Caki2 (cell line): ENCODE measurements around the gene INTS4. TPM values are rescaled to one million over a fixed set of nuclear protein-coding genes. Genes with fewer than 3 reads are reported as not detected.
"Not testable (repeated sequence)": the region's sequence is repeated elsewhere in the genome, so short reads cannot be mapped to it uniquely, and the experiment has no call there.

ENCODE experiments used
- DNase-seq: peaks from one replicate; pipeline ENCODE4 v3.0.0-alpha.2; 2015; ENCODE audit warnings: low read depth
- in situ Hi-C: cut with HindIII; loops from 2 replicates; pipeline ENCODE4 v1.10.0; 2016; ENCODE audit warnings: low sequenced_read_pairs, low pct_unique_long_range_greater_than_20kb, mixed read lengths
- total RNA-seq: library from RNA; depleted of rRNA; stranded (reverse); fragments of >200 nt; shearing (Covaris generic); gene quantifications from 2 replicates; pipeline ENCODE4 v1.2.3, GENCODE V29; 2014; ENCODE audit warnings: low replicate concordance; rRNA removed

The INTS4 gene, protein sequence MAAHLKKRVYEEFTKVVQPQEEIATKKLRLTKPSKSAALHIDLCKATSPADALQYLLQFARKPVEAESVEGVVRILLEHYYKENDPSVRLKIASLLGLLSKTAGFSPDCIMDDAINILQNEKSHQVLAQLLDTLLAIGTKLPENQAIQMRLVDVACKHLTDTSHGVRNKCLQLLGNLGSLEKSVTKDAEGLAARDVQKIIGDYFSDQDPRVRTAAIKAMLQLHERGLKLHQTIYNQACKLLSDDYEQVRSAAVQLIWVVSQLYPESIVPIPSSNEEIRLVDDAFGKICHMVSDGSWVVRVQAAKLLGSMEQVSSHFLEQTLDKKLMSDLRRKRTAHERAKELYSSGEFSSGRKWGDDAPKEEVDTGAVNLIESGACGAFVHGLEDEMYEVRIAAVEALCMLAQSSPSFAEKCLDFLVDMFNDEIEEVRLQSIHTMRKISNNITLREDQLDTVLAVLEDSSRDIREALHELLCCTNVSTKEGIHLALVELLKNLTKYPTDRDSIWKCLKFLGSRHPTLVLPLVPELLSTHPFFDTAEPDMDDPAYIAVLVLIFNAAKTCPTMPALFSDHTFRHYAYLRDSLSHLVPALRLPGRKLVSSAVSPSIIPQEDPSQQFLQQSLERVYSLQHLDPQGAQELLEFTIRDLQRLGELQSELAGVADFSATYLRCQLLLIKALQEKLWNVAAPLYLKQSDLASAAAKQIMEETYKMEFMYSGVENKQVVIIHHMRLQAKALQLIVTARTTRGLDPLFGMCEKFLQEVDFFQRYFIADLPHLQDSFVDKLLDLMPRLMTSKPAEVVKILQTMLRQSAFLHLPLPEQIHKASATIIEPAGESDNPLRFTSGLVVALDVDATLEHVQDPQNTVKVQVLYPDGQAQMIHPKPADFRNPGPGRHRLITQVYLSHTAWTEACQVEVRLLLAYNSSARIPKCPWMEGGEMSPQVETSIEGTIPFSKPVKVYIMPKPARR
- 10.7 and 21.6 TPM in 2 replicates for total RNA-seq

DNA sequence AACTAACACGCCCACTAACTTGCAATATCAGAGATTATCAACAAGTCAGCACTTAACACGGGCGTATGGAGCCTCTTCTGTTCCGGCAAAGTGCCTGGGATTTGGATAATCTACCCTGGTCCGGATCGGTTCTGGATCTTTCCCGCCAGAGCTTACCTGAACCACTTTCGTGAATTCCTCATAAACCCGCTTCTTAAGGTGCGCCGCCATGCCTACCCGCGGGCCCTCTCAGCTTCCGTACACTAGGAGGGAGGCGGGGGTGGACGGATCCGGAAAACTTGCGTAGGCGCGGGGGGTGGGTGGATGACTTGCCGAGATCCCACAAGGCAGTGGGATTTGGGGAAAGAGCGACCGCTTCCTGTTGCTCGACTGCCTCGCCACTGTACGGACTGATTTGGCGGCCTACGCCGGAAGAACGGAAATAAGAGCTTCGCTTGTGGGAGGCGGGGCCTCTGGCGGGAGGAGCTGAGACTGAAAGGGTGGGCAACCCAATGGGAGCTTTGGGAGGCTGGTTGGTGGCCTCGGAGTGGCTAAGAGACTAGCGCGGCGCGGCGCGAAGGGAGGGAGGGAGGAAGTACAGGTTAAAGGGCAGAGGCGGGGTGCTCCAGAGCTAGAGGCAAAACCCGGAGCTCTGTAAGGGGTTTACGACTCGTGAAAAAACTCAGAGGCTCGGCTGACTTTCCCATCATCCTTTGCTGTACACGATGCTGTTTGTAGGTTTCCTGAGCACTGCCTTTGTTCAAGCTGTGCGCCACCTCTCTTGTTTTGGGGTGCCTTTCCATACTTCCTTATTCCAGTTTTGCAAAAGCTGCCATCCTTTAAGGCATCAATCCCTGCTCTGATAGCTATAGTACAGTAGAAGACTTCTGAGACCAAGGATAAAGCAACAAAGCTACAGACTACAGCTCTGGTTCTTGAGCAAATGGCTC is at the start of gene INTS4:
INTS4 (minus strand) TSS at position 235 of the 929 bp plus-strand sequence; CDS start at position 210, 25 bp downstream.
- peak; percentile 99 for DNase-seq
- in situ Hi-C loops, result no loop called here

DNA sequence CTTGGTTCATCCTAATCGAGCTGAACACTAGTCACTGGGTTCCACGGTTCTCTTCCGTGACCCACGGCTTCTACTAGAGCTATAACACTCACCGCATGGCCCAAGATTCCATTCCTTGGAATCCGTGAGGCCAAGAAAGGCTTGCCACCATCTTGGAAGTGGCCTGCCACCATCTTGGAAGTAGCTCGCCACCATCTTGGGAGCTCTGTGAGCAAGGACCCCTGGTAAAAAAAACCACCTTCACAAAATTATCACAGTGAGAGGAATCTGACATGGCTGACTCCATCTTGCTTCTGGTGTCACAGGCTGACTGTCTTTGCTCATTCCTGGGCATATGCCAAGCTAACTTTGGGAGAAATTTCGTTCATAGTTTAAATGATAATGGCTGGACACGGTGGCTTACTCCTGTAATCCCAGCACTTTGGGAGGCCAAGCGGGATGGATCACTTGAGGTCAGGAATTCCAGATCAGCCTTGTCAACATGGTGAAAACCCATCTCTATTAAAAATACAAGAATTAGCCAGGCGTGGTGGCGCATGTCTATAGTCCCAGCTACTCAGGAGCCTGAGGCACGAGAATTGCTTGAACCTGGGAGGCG is 47.5 kb upstream of the INTS4 start:
- peak; percentile 32 for DNase-seq
- in situ Hi-C loops, result no loop called here

DNA sequence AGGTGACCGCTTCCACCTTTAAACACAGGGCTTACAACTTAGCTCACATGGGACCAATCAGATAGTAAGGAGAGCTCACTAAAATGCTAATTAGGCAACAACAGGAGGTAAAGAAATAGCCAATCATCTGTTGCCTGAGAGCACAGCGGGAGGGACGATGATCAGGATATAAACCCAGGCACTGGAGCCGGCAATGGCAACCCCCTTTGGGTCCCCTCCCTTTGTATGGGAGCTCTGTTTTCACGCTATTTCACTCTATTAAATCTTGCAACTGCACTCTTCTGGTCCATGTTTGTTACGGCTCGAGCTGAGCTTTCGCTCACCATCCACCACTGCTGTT is 46.9 kb upstream of the INTS4 start:
- in situ Hi-C loops, DNase-seq: not testable (repeated sequence)

DNA sequence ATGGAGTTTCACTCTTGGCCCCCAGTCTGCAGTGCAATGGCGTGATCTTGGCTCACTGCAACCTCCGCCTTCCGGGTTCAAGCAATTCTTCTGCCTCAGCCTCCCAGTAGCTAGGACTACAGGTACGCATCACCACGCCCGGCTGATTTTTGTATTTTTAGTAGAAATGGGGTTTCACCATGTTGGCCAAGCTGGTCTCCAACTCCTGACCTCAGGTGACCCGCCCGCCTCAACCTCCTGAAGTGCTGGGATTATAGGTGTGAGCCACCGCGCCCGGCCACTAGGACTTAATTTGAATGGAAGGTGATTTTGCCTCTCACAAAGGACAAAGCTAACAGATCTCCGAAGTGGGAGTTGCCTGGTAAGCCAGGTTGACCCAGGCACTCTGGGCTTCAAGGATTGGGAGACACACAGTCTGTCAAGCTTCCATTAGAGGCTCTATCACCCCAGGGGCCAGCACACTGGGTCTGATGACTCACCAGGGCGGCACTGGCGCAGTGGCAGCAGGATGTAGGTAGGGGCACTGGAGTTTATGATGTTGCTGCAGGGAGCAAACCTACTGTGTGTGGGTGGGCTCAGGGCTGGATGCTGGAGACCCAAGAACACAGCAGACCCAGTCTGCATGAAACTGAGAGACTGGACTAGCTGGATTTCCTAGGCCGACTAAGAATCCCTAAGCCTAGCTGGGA is 46.4 kb upstream of the INTS4 start:
- in situ Hi-C loops, result no loop called here
- peak; percentile 26 for DNase-seq

DNA sequence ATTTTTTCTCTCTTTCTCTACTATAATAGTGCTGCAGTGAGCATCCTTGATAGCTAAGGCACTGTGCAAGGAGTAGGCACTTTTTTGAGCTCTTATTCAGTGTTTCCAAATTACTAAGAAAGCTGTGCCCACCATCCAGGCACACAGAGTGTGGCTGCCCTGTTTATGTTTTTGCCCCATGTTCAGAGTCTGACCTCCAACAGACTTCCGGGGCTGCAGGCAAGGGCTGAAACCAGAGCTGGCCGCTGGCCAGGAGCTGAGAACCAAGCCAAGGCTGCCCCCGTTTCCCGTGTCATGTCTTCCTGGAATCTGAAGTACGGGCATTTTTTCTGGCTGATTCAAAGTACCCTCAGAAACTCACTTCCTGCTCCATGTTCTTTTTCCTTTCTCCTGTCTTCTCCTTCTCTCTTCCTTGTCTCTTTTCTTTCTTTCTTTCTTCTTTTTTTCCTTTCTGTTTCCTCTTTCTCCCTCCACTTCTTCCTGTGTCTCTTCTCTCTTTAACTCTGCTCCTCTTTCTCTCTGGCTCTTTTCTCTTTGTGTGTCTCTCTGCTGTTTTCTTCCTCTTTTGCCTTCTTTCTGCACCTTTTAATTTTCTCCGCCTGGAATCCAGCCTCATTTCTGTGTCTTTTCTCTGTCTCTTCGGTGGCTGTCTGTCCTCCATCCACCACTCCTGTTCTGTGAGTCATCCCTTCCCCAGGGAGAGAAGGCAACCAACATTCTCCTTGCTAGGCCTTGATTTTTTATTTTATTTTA is 45.6 kb upstream of the INTS4 start:
- in situ Hi-C loops, result no loop called here
- DNase-seq, result peak; percentile 41

DNA sequence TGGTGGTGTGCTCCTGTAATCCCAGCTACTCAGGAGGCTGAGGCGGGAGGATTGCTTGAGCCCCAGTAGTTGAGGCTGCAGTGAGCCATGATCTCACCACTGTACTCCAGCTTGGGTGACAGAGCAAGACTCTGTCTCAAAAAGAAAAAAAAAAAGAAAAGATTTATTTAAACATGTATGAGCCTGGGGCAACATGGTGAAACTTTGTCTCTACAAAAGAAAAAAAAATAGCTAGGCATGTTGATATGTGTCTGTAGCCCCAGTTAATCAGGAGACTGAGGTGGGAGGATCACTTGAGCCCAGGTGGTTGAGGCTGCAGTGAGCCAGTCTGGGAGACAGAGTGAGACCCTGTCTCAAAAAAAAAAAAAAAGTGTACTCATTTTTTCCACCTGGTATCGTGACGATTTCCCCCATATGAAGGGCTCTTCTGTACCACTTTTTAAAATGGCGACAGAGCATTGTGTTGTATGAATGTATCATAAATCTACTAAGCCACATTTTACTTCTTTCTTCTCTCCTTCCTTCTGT is 45.0 kb upstream of the INTS4 start:
- in situ Hi-C loops, result no loop called here
- no peak for DNase-seq

DNA sequence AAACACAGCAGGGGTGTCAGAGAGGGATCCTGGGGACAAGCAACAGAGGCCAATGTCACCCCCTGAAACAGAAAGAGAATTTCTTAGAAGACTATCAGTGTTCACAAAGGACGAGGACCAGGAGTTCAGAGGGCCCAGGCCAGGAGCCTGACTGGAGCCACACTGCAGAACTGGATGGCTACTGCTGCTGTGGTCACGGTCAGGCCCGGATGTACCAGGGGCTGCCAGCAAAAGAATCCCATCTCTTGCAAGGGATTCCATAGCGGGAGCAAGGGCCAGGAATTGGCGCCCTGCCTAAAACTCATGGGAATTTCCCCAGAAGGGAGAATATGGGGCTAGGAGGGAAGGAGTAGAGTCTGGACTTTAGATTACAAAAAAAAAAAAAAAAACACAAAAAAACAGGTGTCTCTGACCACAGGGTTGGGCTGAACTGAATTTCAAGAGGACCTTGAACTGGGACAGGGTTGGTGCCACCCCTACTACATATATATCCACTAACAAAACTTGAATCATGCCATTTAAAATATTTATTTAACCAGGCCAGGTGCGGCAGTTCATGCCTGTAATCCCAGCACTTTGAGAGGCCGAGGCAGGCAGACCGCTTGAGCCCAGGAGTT is 44.3 kb upstream of the INTS4 start:
- in situ Hi-C loops, result no loop called here
- DNase-seq, result no peak

DNA sequence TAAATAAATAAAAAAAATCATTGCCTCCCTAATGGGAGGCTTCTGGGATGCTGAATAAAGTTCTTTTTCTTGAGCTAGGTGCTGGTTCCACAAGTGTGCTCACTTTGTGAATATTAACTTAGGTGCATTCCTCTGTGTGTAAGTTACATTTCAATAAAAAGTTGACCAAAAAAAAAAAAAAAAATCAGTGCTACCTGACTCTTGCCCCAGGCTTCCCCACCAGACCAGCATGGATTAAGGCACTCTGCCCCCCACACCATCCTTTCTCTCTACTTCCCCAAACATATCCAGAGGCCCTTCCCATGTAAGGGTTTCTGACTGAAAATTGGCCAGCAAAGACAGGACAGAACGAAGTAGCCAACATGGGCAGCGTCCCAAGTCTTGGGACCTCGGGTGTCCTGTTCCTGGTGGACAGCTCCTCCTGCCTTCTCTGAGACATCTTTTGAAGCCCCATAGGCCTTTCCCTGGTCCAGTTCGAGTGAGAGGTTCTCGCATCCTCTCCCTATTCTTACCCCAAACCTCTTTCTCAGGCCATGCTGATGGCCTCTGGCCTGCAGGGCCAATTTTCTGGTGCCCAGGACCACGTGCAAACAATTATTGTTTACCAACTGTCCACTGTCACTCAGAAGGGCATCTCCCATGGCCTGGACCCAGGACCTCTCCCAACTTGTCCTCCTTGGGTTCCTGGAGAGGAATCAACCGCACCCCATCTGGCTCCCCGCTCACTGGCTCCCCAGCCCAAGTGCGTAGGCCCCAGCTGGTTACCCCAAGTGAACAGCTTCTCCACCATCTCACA is 43.6 kb upstream of the INTS4 start:
- in situ Hi-C loops, result no loop called here
- no peak for DNase-seq

DNA sequence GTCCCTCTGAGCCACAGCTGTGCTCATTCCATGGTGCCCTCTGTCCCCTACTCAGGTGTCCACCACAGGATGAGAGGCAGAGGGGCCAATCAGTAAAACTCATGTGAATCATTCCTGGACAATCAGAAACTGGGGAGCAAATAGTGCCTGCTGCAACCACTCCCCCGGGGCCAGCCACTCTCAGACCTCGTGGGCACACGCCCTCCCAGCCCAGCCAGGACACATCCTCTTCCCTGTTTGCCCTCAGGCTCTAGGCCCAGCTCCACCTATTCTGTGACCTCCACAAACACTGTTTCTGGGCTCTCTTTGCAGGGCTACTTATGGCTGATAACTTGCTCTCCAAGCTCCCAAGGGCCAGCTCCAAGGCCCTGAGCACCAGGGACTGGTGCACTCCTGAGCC is 42.6 kb upstream of the INTS4 start:
- in situ Hi-C loops, result no loop called here
- no peak for DNase-seq

DNA sequence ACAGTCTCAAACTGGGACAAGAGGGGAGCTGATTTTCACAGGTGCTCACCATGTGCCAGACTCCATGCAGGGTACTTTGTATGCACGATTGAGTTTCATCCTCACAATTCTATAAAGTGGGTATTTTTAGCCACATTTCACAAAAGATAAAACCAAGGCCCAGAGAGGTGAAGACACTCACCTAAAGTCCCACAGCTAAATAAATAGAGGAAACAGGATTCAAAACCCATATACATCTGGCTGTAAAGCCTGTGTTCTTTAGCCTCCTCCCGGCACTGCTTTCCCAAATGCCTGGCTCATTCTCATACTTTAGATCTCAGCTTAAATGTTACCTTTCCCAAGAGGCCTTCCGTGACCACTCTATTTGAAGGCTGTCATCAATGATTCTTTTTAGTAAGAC is 41.8 kb upstream of the INTS4 start:
- in situ Hi-C loops, result no loop called here

DNA sequence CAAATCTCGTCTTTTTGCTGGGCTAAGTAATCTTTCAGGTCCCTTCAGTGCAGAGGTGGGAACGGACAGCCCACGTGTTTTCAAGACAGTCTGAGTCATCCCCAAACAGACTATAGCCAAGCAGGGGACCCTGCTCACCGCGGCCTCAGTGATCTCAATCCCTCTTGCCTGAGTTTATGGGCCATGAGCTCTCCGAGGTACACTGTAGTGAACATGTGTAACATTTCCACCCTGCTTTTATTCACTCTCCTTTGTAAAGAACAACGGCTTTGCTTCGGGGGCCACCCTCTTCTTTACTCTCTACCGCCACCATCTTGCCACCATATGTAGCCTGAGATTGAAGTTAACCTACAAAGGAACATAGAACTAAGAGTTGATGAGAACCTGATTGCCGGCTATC is 40.2 kb upstream of the INTS4 start:
- no peak for DNase-seq
- in situ Hi-C loops, result no loop called here

More for the DNA sequence above, 41.8 kb upstream of the INTS4 start:
- DNase-seq, result no peak

DNA sequence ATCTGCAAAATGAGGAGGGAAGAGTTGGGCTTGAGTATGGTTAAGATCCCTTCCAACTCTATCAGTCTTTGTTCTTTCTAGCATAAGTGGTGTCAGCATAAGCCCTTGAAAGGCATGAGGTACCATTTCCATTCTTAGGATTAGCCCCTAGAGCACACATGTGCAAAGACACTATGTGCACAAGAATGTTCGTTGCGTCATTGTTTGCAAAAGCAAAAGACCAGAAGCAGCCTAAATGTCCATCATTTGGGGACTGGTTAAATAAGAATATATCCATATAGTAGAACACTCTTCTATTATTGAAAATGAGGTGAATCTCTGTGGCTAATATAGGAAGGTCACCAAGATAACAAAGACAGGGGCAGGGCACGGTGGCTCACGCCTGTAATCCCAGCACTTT is 38.6 kb upstream of the INTS4 start:
- no peak for DNase-seq
- in situ Hi-C loops, result no loop called here

DNA sequence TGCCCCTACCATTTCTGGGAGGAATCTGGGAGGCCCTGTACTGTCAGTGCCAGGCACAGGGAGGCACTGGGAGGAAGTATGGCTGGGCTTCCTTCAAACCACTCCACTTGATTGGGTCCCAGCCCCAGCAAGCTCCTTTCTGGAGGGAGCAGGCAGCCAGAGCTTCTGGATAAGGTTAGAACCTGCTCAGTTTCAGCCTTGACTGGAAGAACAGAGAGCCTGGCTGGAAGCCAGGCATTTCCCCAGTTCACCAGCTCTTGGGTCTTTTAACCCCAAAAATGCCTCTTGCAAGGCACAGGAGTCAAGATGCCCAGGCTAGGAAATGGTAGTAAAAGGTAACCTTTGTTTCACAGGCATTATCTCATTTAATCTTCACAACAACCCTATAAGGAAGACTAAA is 37.6 kb upstream of the INTS4 start:
- in situ Hi-C loops, result no loop called here
- DNase-seq, result no peak

DNA sequence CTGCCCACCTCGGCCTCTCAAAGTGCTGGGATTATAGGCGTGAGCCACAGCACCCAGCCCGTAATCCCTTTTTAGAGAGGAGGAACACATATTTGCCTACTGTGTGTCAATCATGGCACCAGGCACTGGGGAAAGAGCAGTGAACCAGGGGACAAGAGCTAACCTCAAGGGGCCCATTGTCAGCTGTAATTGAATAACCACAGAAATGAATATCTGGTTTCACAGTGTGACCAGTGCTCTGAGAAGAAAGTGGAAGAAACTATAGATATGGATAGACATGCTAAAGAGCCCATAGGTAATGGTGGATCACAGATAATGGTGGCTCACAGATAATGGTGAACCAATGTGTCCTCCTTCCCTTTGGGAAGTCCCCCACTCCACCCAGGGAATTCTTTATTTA is 37.2 kb upstream of the INTS4 start:
- DNase-seq, result no peak
- in situ Hi-C loops, result no loop called here
